HG03135 (cell line): ENCODE data around the gene GSTO2.

ENCODE experiments used
- ATAC-seq: cut with Tn5 transposase; IDR thresholded peaks from one replicate; pipeline ENCODE4 v1.9.1; 2021; ENCODE audit warnings: mild to moderate bottlenecking, moderate library complexity; ENCODE audit not compliant: unreplicated experiment

The GSTO2 gene

DNA sequence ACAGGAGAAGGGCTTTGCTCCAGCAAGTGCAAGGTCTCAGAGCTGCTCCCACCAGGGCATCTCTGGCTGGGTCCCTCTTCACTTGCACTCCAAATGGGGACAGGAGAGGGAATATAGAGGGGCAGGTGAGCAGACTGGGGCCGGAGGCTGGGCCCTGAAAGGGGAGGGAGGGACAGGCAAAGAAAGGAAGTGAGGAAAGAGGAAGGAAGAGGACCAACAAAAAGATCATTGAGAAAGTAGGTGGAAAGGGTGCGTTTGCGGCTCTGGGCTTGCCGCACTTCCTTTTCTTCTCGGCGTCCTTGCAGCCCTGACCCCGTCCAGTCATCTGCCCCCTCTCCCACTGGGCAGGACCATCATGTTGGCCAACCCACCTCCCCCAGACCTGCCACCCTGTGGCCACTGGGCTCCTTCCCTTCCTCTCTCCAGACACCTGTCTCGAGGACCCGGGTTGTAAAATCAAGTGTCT is 55.3 kb downstream of the GSTO2 start:
- ATAC-seq = no peak

GRCh38 chr10:104324931-104325330 is 55.9 kb downstream of the GSTO2 start:
- ATAC-seq = no peak

DNA sequence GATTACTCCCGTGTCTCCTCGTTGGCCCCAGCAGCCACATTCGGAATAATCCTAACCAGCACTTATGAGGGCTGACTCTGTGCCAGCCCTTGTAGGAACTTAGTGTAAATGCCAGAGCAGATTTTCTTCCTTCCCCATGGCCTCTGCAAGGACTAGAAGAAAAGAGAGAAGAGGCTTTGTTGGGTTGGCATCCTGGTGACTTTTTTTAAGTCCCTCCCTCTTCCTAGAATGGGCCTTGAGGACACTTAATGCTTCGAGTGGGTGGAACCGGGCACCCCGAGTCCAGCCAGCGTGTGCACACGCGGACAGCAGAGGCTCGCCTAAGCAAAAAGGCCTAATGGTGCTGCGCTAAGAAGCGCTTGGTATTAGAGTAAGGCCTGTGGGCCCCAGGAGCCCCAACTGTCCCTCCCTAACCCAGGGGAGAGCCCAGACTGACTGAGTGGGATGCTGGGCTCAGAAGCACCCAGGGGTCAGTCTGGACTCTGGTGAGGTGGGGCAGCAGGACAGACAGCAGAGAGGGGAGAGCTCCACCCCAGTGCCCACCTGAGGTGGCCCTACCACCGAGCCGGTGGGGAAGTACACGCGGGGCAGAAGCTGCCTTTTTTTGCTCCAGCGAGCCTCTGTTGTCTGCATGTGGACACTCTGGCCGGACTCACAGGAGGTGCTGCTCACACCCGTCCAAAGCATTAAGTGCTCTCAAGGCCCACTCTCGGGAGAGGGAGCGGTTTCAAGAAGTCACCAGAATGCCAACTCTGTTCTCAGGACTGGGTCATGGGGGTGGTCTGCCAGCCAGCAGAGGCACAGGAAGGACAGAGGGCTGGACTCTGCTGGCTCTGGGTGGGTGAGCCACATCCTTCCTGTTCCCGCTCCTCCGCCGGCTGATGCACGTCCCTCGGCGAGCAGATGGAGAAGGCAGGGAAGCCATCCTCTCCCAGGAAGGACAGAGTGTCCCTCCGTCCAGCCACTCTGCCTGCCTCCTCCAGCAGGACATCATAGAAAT is 56.8 kb downstream of the GSTO2 start:
- ATAC-seq = no peak

DNA sequence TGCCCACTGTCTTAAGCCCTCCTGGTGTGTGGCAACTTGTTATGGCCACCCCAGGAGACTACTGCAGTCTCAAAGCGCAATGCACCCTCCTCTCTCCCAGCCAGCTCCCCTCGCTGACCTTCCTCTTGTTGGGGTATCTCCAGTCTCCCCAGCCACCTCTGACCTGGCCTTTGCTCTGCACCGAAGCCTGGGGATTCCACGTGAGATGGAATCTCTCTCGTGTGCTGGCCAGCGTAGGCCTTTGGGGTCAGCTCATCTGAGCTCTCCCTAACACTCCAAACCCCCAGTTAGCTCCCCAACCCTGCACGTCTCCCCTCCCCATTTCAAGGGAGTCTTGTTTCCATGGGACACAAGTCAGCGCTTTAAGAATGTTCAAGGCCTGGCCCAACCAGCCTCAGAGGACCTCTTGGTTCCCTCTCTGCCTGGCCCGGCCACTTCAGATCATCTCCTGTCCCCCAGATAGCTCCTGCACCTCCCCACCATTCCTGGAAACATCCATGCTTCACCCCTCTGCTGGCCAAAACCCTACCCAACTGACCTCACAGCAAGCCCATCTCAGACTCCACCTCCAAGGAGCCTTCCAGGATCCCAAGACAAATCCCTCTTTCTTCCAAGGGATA is 58.1 kb downstream of the GSTO2 start:
- no peak for ATAC-seq

- ATAC-seq = no peak
Measured at GRCh38 chr10:104327745-104328645, 59.0 kb downstream of the GSTO2 start.

DNA sequence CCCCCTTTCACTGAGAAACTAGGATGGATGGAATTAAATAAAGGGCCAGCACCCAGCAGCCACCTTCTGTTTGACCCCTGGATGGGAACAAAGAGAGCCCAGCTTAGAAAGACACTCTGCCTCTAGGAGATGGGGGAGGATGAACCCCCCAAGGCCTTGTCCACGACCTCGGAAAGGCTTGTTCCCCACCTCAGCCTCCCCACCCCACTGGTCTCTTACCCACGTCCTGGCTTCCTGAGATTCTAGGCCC is 59.6 kb downstream of the GSTO2 start:
- no peak for ATAC-seq

DNA sequence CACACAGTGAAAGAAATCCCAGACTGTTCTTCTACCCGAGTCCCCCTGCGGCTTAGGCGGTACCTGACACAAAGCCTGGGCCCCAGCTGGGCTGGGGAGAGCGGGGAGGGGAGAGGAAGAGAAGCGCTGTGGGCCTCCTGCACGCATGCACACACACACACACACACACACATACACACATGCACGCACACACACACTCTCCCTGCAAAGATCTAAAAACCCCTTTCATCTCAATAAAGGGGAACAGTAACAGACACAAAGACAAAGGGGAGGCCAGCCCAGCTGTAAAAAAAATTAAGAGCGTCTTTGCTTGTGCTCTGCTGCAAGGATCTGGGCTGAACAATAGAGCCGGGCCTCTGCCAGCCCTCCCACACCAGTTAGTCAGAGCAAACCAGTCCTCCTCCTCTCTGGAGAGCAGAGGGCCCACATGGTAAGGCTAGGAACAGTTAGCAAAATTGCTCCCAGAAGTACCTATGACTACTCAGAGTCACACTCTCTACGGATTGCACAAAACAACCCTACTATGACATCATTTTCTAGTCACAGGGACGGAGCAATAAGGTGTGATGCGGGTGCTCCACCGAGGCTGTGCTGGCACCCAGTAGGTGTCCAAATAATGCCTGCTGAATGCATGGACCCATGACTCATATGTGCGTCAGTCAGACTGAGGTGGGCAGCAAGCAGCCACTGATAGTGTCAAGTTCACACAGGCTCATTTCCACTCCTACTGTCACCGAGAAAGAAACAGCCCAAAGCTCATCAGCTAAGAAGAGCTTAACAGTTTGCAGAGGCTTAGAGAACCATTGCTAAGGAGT is 60.1 kb downstream of the GSTO2 start:
- no peak for ATAC-seq

- no peak for ATAC-seq
Measured at GRCh38 chr10:104329735-104330134, 60.8 kb downstream of the GSTO2 start.

- ATAC-seq = no peak
Measured at GRCh38 chr10:104330168-104331110, 61.5 kb downstream of the GSTO2 start.

DNA sequence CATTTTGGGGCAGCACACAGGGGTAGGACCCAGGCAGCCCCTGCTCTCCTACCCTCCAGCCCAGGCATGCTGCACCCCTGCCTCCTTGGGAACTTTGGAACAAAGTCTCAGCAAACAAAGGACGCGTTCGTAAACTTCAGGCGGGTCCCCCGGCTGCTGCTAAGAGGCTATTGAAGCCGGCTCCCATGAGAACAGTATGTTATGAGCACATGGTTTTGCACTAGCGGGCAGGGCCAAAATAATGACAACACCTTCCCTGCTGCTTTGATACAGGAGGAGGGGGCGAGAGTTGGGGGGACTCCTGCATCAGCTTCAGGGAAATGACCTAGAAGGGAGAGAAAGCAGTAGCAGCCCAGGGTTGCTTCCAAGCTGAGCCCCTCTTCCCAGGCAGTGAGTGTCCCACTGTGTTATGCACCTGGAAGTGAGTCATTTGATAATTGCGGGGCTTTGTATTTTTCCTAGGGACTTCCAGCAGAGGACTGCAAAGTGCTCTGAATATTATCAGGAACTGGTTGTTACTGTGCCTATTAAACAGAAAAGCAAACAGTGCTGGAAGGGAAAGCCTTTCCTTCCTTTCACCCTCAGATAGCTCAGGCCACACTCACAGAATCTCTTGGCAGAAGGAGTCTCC is 62.3 kb downstream of the GSTO2 start:
- no peak for ATAC-seq

DNA sequence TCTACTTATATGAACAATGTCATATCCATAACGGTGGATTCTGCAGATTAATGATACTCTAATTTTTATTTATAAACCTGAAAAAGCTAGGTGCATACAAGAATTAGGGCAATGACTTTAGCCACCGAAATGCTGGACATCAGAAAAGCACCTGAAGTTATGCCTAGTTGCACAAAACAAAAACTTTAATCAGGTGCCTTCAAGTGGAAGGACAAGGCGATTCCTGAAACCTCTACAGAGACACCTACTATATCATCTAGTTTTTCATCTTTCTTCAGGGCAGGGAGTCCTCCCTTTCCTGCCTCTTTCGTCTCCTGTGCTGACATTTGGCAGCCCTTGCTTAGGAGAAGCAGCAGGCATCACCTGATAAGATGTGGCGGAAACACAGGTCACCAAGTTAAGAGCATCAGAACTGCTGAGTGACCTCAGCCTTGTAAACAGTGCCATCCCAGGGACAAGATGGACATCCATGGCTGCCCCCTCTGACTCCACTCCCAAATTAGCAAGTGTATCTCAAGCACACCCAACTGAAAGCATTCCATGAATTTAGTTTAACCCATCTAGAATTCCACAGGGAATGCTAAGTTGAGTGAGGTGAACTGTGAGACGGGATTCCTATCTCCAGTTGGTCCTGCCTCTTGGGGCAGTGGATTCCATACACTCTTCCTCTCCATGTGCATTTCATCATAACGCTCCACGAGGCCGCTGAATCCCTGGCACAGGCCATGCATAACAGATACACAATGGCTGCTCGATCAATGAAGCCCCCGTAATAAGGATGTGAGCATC is 63.5 kb downstream of the GSTO2 start:
- ATAC-seq = no peak

- no peak for ATAC-seq
Measured at GRCh38 chr10:104333032-104333727, 64.2 kb downstream of the GSTO2 start.

DNA sequence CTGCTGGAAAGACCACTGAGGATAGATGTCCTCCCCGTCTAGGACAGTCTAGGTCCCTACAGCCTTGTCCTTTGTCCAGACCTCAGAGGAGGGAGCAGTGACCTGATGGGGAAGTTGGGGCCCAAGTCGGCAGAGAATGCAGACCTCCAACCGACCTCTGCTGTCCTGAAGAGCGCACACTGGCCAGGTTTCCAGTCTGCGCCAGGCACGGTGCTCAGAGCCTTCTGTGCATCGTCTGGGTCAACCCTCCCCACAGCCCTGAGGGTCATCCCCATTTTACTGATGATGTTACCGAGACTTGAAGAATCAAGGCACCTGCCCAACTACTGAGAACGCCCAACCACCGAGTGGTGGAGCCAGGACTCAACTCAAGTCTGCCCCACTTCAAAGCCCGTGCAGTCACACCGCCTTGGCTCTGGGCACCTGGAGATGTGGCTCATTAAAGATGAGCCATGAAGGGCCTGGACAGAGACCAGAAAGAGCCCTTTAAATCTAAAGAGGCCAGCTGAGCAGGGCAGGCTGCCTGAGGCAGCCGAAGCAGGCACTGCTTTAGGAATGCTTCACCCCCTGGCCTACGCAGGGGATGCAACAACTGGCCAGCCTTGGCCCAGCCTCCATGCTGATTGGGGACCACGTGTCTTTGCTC is 64.9 kb downstream of the GSTO2 start:
- ATAC-seq = no peak

DNA sequence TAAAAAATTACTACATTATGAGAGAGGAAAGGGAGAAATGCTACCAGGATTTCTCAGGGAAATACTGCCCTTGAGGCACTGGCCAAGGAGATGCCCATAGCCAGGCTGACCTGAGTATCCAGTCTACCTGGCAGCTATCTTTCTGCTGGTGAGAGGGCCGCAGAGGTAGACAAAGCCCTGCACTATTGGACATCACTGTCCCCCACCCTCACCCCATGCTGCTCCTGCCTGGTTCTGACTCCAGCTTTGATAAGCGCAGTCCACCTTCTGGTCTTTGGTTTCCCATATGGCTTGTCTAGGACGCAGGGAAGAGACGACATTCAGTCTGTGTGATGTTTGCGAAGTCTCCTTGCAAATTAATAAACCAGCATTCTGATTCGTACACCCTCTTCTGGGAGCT is 65.6 kb downstream of the GSTO2 start:
- ATAC-seq = no peak

- ATAC-seq = no peak
Measured at GRCh38 chr10:104334965-104335650, 66.1 kb downstream of the GSTO2 start.

DNA sequence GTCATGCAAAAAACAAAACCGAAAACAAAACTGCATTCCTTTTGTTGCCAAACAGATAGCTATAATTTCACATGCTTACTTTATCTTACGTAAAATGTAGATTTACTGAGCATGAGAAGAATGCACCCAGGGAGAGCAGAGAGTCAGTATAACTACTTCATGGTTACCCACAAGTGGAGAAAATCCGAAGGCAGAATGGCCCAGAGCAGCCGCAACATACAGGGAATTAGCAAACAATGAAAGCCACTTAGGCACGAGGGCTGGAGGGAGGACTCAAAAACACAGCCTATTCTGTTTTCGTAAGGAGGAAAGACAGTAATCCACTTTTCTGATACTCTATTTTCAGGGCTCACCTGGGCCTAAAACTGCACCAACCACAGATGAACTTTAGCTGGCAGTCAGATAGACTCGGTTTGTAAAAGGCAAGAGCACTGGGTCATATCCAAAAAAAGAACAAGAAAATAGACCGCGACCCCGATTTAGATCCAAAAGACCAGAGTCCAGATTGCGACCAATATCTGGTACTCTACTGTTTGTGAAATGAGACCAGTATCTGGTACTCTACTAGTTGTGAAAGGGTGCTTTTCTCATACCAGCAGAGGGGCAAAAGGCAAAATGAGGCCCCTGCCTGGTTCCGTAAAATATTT is 68.0 kb downstream of the GSTO2 start:
- peak; percentile 28 for ATAC-seq
